Activated CD8-positive, alpha-beta T cell treated with anti-CD3 and anti-CD28 coated beads for 36 hours (primary cell): Measurements from ENCODE around the gene RXRA. TPM values are rescaled to one million over a fixed set of nuclear protein-coding genes. Genes with fewer than 3 reads are reported as not detected.
A peak's percentile ranks its signal among the peaks of the same experiment; 100 is the strongest.

ENCODE experiments used
- ATAC-seq: fragments of 200-7000 bp; cut with Tn5 transposase; one replicate; pipeline ENCODE4 v1.10.0; 2021; ENCODE audit warnings: mild to moderate bottlenecking, moderate library complexity
- CTCF ChIA-PET: fragments of 350-600 bp; sonication (Branson Sonifier 250); formaldehyde crosslinking; loops from one replicate; lab custom pipeline; 2021; ENCODE audit warnings: antibody characterized with exemption; lab: Charles Lee
- POLR2A ChIA-PET: fragments of 350-600 bp; sonication (Branson Sonifier 250); formaldehyde crosslinking; loops from one replicate; lab custom pipeline; 2021; ENCODE audit warnings: antibody characterized with exemption; lab: Charles Lee
- DNase-seq: peaks from one replicate; pipeline ENCODE4 v3.0.0-alpha.2; 2020
- H3K27ac Mint-ChIP-seq: one replicate; pipeline ENCODE4 v1.8.0; 2021; ENCODE audit warnings: mild to moderate bottlenecking, mixed read lengths
- H3K27me3 Mint-ChIP-seq: one replicate; pipeline ENCODE4 v1.8.0; 2021; ENCODE audit warnings: mixed read lengths
- H3K36me3 Mint-ChIP-seq: one replicate; pipeline ENCODE4 v1.8.0; 2021; ENCODE audit warnings: low read depth, mixed read lengths
- H3K4me1 Mint-ChIP-seq: one replicate; pipeline ENCODE4 v1.8.0; 2021; ENCODE audit warnings: low read depth, mixed read lengths
- H3K4me3 Mint-ChIP-seq: one replicate; pipeline ENCODE4 v1.8.0; 2021; ENCODE audit warnings: mild to moderate bottlenecking, moderate library complexity, mixed read lengths
- H3K9me3 Mint-ChIP-seq: one replicate; pipeline ENCODE4 v1.8.0; 2021; ENCODE audit warnings: mixed read lengths
- intact Hi-C: fragments of 100-400 bp; cut with micrococcal nuclease; formaldehyde crosslinking; loops from one replicate; pipeline ENCODE4 v1.10.0; 2022
- total RNA-seq, 2 experiments: library from RNA; stranded (reverse); gene quantifications; one replicate each; pipeline ENCODE4 v1.2.3, GENCODE V29; 2021
- TF ChIP-seq, protein P1 (sequence below): fragments of 200-600 bp; IDR thresholded peaks from one replicate; pipeline ENCODE4 v1.8.0; 2022; ENCODE audit warnings: antibody characterized with exemption, mild to moderate bottlenecking

RXRA gene
- total RNA-seq, 2 experiments from 2014 or later = 23.2 to 23.8 TPM

DNA sequence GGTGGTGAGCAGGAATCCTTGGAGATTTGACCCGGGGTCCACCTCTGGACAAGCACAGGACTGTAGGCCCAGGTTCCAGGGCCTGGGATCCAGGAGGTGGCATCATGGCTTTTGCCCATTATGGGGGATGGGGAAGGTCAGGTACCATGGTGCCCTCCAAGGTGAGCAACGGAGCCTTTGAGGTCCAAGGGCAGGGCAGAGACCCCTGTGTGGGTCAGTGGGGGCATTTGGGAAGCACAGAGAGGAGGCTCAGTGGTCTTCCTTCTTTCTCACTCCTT is 117.7 kb downstream of the RXRA start:
- Mint-ChIP-seq H3K27ac (no peak overlapping the region), H3K4me1 (peaks cover 20% of the 10 kb centered on the region), H3K4me3 (no peak overlapping the region), H3K27me3 (peaks cover 17% of the 10 kb centered on the region), H3K9me3 (peaks cover 2% of the 10 kb centered on the region), H3K36me3 (no peaks in the 10 kb centered on the region)
- no peak for ATAC-seq
- ChIA-PET CTCF (interaction anchor here (0.6 to 2.5 kb wide), 23 partner anchors 10 to 281 kb away, joined by 3 to 36 read pairs (median 6); no protein-coding TSS in a partner anchor), POLR2A (no interaction called here)
- TF ChIP-seq, protein P1, sequence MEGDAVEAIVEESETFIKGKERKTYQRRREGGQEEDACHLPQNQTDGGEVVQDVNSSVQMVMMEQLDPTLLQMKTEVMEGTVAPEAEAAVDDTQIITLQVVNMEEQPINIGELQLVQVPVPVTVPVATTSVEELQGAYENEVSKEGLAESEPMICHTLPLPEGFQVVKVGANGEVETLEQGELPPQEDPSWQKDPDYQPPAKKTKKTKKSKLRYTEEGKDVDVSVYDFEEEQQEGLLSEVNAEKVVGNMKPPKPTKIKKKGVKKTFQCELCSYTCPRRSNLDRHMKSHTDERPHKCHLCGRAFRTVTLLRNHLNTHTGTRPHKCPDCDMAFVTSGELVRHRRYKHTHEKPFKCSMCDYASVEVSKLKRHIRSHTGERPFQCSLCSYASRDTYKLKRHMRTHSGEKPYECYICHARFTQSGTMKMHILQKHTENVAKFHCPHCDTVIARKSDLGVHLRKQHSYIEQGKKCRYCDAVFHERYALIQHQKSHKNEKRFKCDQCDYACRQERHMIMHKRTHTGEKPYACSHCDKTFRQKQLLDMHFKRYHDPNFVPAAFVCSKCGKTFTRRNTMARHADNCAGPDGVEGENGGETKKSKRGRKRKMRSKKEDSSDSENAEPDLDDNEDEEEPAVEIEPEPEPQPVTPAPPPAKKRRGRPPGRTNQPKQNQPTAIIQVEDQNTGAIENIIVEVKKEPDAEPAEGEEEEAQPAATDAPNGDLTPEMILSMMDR = no peak
- intact Hi-C loops = loop anchor here (5.0 kb wide), 1 partner anchor 272 kb away; no protein-coding TSS in a partner anchor
- no peak for DNase-seq

DNA sequence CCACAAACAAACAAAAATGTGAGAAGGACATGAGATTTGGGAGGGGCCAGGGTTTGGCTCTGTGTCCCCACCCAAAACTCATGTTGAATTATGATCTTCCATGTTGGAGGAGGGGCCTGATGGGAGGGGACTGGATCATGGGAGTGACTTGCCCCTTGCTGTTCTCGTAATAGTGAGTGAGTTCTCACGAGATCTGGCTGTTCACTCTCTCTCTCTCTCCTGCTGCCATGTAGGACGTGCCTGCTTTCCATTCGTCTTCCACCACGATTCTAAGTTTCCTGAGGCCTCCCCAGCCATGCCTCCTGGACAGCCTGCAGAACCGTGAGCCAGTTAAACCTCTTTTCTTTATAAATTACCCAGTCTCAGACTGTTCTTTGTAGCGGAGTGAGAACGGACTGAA is 118.7 kb downstream of the RXRA start:
- TF ChIP-seq, protein P1 = no peak
- DNase-seq = no peak
- peaks cover 7% of the 10 kb centered on the region for H3K9me3 Mint-ChIP-seq
- H3K4me1 Mint-ChIP-seq = peaks cover 22% of the 10 kb centered on the region
- intact Hi-C loops = loop anchor here (5.0 kb wide), 1 partner anchor 273 kb away; no protein-coding TSS in a partner anchor
- POLR2A ChIA-PET = no interaction called here
- H3K4me3 Mint-ChIP-seq = no peak overlapping the region
- H3K36me3 Mint-ChIP-seq = no peaks in the 10 kb centered on the region
- no peak overlapping the region for H3K27ac Mint-ChIP-seq
- CTCF ChIA-PET = interaction anchor here (1.0 to 1.2 kb wide), 2 partner anchors 263 to 276 kb away, joined by 3 read pairs; no protein-coding TSS in a partner anchor
- peaks cover 17% of the 10 kb centered on the region for H3K27me3 Mint-ChIP-seq
- no peak for ATAC-seq

DNA sequence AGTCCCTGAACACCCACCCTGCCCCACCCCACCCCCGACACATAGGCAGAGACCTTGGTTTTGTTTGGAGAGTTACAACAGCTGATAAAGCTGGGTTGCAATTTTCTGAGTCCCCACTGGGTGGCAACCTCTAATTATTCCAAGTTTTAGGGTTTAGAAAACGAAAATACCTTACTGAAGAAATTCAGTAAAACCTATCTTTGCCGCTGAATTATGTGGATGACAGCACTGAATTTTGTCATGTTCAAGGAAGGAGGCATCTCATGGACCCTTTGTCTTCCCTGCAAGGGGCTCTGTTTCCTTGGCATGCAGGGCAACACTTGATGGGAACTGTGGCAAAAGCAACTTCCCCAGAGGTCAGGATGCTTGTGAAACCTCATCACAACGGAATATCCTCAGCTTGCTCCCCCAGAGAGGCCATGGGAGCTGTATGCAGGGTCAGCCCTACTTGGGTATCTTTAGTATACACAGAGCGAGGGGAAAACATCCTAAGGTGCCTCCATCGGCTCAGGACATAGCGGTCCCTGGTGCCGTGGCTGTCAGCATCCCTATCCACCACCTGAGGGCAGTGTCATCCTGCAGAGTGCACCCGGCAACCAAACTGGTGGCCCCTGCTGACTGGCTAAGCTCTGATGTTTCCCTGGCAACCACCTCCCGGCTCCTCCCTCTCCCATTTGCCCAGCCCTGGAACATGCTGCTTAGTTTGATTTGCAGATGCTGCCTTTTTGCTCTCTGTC is 123.1 kb downstream of the RXRA start:
- POLR2A ChIA-PET = interaction anchor here (0.7 to 2.2 kb wide), 3 partner anchors 41 to 284 kb away, joined by 3 to 7 read pairs (median 3); partner anchors contain the start of gene RNU6ATAC
- H3K27ac Mint-ChIP-seq = no peak overlapping the region
- TF ChIP-seq, protein P1 = peak; percentile 75
- no peaks in the 10 kb centered on the region for H3K27me3 Mint-ChIP-seq
- no peak overlapping the region for H3K4me3 Mint-ChIP-seq
- ATAC-seq (peak; percentile 100), DNase-seq (peak; percentile 91)
- peaks cover 7% of the 10 kb centered on the region for H3K9me3 Mint-ChIP-seq
- CTCF ChIA-PET = interaction anchor here (0.6 to 3.0 kb wide), 36 partner anchors 7 to 332 kb away, joined by 3 to 20 read pairs (median 3); partner anchors contain the start of gene RNU6ATAC
- H3K4me1 Mint-ChIP-seq = peaks cover 3% of the 10 kb centered on the region
- intact Hi-C loops = no loop called here
- no peaks in the 10 kb centered on the region for H3K36me3 Mint-ChIP-seq

DNA sequence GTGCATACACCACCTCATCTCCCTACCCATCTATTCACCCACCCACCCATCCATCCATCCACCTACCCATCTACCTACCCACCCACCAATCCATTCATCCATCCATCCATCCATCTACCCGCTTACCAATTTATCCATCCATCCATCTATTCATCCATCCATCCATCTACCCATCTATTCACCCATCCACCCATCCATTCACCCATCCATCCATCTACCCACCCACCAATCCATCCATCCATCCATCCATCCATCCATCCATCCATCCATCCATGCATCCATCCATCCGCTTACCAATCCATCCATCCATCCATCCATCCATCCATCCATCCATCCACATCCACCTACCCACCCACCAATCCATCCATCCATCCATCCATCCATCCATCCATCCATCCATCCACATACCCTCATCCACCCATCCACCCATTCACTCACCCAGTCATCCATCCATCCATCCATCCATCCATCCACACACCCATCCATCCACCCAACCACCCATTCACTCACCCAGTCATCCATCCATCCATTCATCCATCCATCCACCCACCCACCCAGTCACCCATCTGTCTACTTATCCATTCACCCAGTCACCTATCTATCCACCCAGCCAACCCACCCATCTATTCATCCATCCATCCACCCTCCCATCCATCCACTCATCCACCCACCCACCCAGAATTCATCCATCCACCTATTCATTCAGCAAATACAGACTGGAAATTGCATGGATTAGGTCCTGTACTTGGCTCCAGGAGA is 125.6 kb downstream of the RXRA start:
- Mint-ChIP-seq H3K4me3 (no peak overlapping the region), H3K4me1 (peaks cover 13% of the 10 kb centered on the region), H3K27ac (no peak overlapping the region), H3K36me3 (no peaks in the 10 kb centered on the region), H3K9me3 (peaks cover 7% of the 10 kb centered on the region), H3K27me3 (no peaks in the 10 kb centered on the region)
- TF ChIP-seq, protein P1 = no peak
- ChIA-PET CTCF (no interaction called here), POLR2A (no interaction called here)
- intact Hi-C loops = no loop called here
- ATAC-seq = no peak
- no peak for DNase-seq

DNA sequence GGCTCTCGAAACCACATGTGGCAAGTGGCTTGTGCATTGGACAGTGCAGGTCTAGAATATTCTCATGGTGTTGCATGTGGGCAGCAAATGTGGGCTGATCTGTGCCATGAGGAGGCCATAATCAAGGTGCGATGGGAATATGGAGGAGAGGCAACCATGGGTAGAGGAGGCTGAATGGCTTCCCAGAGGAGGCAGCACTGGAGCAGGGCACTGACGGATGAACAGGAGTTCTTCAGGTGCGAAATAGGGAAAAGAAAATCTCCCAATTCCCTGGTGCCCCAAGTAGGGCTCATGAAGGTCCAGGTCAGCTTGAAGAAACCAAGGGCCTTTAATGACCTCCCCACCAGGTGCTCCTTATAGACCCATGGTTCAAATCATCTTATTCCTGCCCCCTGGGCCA is 126.5 kb downstream of the RXRA start:
- Mint-ChIP-seq H3K4me3 (no peak overlapping the region), H3K4me1 (peaks cover 16% of the 10 kb centered on the region), H3K36me3 (no peaks in the 10 kb centered on the region), H3K27me3 (no peaks in the 10 kb centered on the region), H3K9me3 (peaks cover 7% of the 10 kb centered on the region), H3K27ac (no peak overlapping the region)
- TF ChIP-seq, protein P1 = no peak
- ChIA-PET POLR2A (no interaction called here), CTCF (no interaction called here)
- intact Hi-C loops = no loop called here
- no peak for ATAC-seq
- DNase-seq = no peak
